NCI-H128 (cell line): ENCODE data around the gene NFE2L1.

Experiments
- DNase-seq: peaks from one replicate; lab custom pipeline; 2025; ENCODE audit not compliant: unreplicated experiment; lab: John Stamatoyannopoulos, UW

Gene NFE2L1

GRCh38 chr17:48106802-48107136, 58.6 kb downstream of the NFE2L1 start:
- DNase-seq = no peak

- peak; percentile 63 for DNase-seq
These were observed 59.2 kb downstream of the NFE2L1 start, which contains the start of gene SNX11 for GRCh38 chr17:48107137-48108055. Gene SNX11 (plus strand): TSS chr17:48107766. CDS start chr17:48112044, 4,278 bp downstream.

- no peak for DNase-seq
These were observed 62.6 kb downstream of the NFE2L1 start for GRCh38 chr17:48110761-48111160.
